Cardiac muscle cell (in vitro differentiated cells and primary cell): Measurements from ENCODE around the gene ZNRD2. TPM values are rescaled to one million over a fixed set of nuclear protein-coding genes. Genes with fewer than 3 reads are reported as not detected.

ENCODE experiments used
- DNase-seq, 2 donors: peaks; one replicate each; pipeline versions ENCODE4 v3.0.0 to v3.0.0-alpha.2; 2010 to 2017; ENCODE audit warnings: low read depth in 1 of 2, low spot score in 1 of 2
- H3K27ac ChIP-seq: fragments of 200-600 bp; sonication (generic); 2 replicates; pipeline ENCODE4 v1.5.1; 2016
- H3K27me3 ChIP-seq: fragments of 200-600 bp; sonication (generic); 2 replicates; pipeline ENCODE4 v1.6.0; 2016; ENCODE audit warnings: control low read depth
- H3K36me3 ChIP-seq: fragments of 200-600 bp; sonication (generic); 2 replicates; pipeline ENCODE4 v1.5.1; 2016; ENCODE audit warnings: control low read depth
- H3K4me1 ChIP-seq: fragments of 200-600 bp; sonication (generic); 2 replicates; pipeline ENCODE4 v1.8.1; 2017; ENCODE audit warnings: low read depth, mild to moderate bottlenecking, mixed run types
- H3K4me3 ChIP-seq: fragments of 200-600 bp; sonication (generic); 2 replicates; pipeline ENCODE4 v1.5.1; 2016; ENCODE audit warnings: mild to moderate bottlenecking
- H3K9me3 ChIP-seq: fragments of 200-600 bp; sonication (generic); 2 replicates; pipeline ENCODE4 v1.5.1; 2017; ENCODE audit warnings: low read depth, mild to moderate bottlenecking, control low read depth
- CTCF ChIP-seq: IDR thresholded peaks from 2 replicates; pipeline ENCODE4 v1.5.1; 2012; ENCODE audit warnings: low read depth, mild to moderate bottlenecking, low read length
- polyA plus RNA-seq: library from polyadenylated mRNA; unstranded; fragments of >200 nt; fragmentation: Nextera tagmentation; extraction: Ambion mirVana; gene quantifications from 2 replicates; pipeline ENCODE4 v1.2.1, GENCODE V29; 2016
- total RNA-seq: library from RNA; depleted of rRNA; stranded (reverse); fragments of >200 nt; gene quantifications from 2 replicates; pipeline ENCODE4 v1.2.3, GENCODE V29; 2016

The ZNRD2 gene
- total and polyA plus RNA-seq, 2 experiments from 2014 or later = 55.7 to 56.6 TPM

GRCh38 chr11:65541093-65541982 lies 28.9 kb upstream of the ZNRD2 start:
- H3K4me1 ChIP-seq = no peaks in the 10 kb centered on the region
- TF ChIP-seq CTCF = no peak
- H3K27ac ChIP-seq = no peak overlapping the region
- no peak for DNase-seq
- H3K36me3 ChIP-seq = peaks cover 3% of the 10 kb centered on the region
- H3K4me3 ChIP-seq = peak overlapping the region; percentile 19
- H3K9me3 ChIP-seq = no peaks in the 10 kb centered on the region
- H3K27me3 ChIP-seq = peaks cover 24% of the 10 kb centered on the region

- Histone ChIP-seq H3K4me3 (no peak overlapping the region), H3K36me3 (no peaks in the 10 kb centered on the region), H3K4me1 (no peaks in the 10 kb centered on the region), H3K27me3 (peaks cover 29% of the 10 kb centered on the region), H3K27ac (no peak overlapping the region), H3K9me3 (no peaks in the 10 kb centered on the region)
- no peak for TF ChIP-seq CTCF
- no peak for DNase-seq
Measured at GRCh38 chr11:65542738-65543390, 27.4 kb upstream of the ZNRD2 start.

- Histone ChIP-seq H3K27ac (no peak overlapping the region), H3K4me3 (no peak overlapping the region), H3K27me3 (peaks cover 20% of the 10 kb centered on the region), H3K4me1 (no peaks in the 10 kb centered on the region), H3K36me3 (no peaks in the 10 kb centered on the region), H3K9me3 (no peaks in the 10 kb centered on the region)
- DNase-seq = no peak
- TF ChIP-seq CTCF = no peak
Measured at GRCh38 chr11:65545853-65546216, 24.4 kb upstream of the ZNRD2 start.

GRCh38 chr11:65546217-65546958 lies 23.9 kb upstream of the ZNRD2 start:
- Histone ChIP-seq H3K4me3 (peak overlapping the region; percentile 26), H3K36me3 (no peaks in the 10 kb centered on the region)

More at GRCh38 chr11:65546217-65546958, 23.9 kb upstream of the ZNRD2 start:
- Histone ChIP-seq H3K4me1 (no peaks in the 10 kb centered on the region), H3K27ac (no peak overlapping the region), H3K27me3 (peaks cover 20% of the 10 kb centered on the region), H3K9me3 (no peaks in the 10 kb centered on the region)
- peak in 1 of 2 donors; percentile 91 for DNase-seq
- TF ChIP-seq CTCF = no peak
